SK-N-SH (cell line): Measurements from ENCODE around the gene RPS15A.
"Not testable (repeated sequence)": the region's sequence is repeated elsewhere in the genome, so short reads cannot be mapped to it uniquely, and the experiment has no call there.

ENCODE experiments used
- CTCF ChIP-seq: fragments of 200-600 bp; sonication (generic); IDR thresholded peaks from 2 replicates; pipeline ENCODE4 v1.6.1; 2017; ENCODE audit warnings: antibody characterized with exemption, mild to moderate bottlenecking, moderate library complexity
- EP300 ChIP-seq, 2 experiments: IDR thresholded peaks; 2 replicates each; pipeline versions ENCODE4 v1.4.0 to v1.6.1; 2012; ENCODE audit warnings: borderline replicate concordance in 1 of 2, low read depth in 1 of 2, low read length in 1 of 2
- IRF3 ChIP-seq: fragments of 150-350 bp; IDR thresholded peaks from 2 replicates; pipeline ENCODE4 v1.6.1; 2016; ENCODE audit warnings: mild to moderate bottlenecking, low read depth, low read length
- MAX ChIP-seq: IDR thresholded peaks from 2 replicates; pipeline ENCODE4 v1.4.0; 2012; ENCODE audit warnings: low read depth
- RAD21 ChIP-seq: IDR thresholded peaks from 2 replicates; pipeline ENCODE4 v1.6.1; 2012; ENCODE audit warnings: mild to moderate bottlenecking, low read length
- REST ChIP-seq: IDR thresholded peaks from 2 replicates; pipeline ENCODE4 v1.6.1; 2012; ENCODE audit warnings: mild to moderate bottlenecking, low read depth, low read length, moderate library complexity
- YY1 ChIP-seq: IDR thresholded peaks from 2 replicates; pipeline ENCODE4 v1.4.0; 2012; ENCODE audit warnings: low read depth, mild to moderate bottlenecking

- not testable (repeated sequence) for TF ChIP-seq YY1; CTCF; RAD21; REST; IRF3; EP300 (IDR thresholded peaks at IDR 0.05; ENCODE audit: borderline replicate concordance in 1 of 2, low read depth in 1 of 2, low read length in 1 of 2); MAX
Observed at GRCh38 chr16:18762713-18763112, 27.4 kb downstream of the RPS15A start.
